ENCODE data around the gene MTTP. TPM values are rescaled to one million over a fixed set of nuclear protein-coding genes. Genes with fewer than 3 reads are reported as not detected.

Gene MTTP
- total RNA-seq, 1 donor from 2014 or later, result under 0.01 TPM

DNA sequence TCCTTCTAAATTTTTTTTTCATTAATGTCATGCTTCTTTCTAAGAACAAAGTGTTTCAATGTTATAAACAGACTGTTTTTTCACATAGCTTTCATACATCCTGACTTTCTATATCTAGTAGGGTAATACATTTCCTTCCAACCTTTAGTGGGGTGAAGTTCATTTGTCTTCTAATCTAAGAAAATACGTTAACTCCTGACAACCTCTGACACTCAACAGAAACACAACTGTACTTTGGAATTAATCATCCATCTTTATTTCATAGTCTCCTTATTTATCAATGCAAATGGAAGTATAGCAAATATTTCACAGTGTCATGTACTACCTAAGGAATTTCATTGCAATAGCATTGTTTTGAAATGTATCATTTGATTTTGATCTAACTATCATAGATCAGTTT lies 2.7 kb upstream of the MTTP start:
- FAIRE-seq (no peak), DNase-seq (ENCODE audit: low read depth) (no peak)
- H3K4me3 ChIP-seq (ENCODE audit: low read depth, low read length), result no peak overlapping the region
- TF ChIP-seq, protein P1, sequence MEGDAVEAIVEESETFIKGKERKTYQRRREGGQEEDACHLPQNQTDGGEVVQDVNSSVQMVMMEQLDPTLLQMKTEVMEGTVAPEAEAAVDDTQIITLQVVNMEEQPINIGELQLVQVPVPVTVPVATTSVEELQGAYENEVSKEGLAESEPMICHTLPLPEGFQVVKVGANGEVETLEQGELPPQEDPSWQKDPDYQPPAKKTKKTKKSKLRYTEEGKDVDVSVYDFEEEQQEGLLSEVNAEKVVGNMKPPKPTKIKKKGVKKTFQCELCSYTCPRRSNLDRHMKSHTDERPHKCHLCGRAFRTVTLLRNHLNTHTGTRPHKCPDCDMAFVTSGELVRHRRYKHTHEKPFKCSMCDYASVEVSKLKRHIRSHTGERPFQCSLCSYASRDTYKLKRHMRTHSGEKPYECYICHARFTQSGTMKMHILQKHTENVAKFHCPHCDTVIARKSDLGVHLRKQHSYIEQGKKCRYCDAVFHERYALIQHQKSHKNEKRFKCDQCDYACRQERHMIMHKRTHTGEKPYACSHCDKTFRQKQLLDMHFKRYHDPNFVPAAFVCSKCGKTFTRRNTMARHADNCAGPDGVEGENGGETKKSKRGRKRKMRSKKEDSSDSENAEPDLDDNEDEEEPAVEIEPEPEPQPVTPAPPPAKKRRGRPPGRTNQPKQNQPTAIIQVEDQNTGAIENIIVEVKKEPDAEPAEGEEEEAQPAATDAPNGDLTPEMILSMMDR (IDR thresholded peaks at IDR 0.05; ENCODE audit: insufficient read depth, low read length, severe bottlenecking), result no peak
- no peaks in the 10 kb centered on the region for H3K36me3 ChIP-seq (ENCODE audit: control insufficient read depth, insufficient read depth, low read length)
- H3K27me3 ChIP-seq (ENCODE audit: control insufficient read depth, insufficient read depth, low read length), result no peaks in the 10 kb centered on the region

DNA sequence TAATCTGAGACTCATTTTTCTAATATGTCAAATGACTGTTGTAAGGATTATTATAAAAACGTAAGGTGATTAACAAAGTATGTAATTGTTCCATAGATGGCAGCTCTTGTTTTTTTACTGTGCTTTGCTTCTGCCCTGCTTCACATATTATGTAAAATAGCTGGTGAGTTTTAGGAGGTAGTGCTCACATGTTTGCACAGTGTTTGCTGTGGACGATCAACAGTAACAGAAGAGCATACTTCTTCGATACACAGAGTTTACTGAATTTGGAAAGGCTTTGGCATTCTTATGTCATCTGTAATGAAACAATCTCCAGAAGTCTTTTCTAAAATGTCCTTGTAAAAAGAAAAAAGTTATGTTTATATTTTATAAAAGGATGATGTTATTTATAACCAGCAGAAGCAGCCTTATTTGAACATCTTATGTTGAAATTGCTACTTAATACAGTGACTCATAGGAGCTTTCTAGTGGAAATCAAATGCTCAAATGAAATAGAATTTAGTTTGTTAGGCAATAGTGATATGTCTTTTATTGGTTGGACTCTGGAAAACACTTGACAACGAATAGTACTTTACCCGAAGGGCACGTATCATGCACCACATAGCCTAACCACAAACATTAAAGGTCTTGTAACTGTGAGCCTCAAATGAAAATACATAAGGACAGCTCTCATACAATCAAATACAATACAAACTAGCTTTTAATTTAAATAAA lies 1.9 kb upstream of the MTTP start:
- no peaks in the 10 kb centered on the region for H3K27me3 ChIP-seq (ENCODE audit: control insufficient read depth, insufficient read depth, low read length)
- DNase-seq (ENCODE audit: low read depth) (peak; percentile 72), FAIRE-seq (no peak)
- H3K4me3 ChIP-seq (ENCODE audit: low read depth, low read length), result no peak overlapping the region
- TF ChIP-seq, protein P1 (IDR thresholded peaks at IDR 0.05; ENCODE audit: insufficient read depth, low read length, severe bottlenecking), result no peak
- no peaks in the 10 kb centered on the region for H3K36me3 ChIP-seq (ENCODE audit: control insufficient read depth, insufficient read depth, low read length)

DNA sequence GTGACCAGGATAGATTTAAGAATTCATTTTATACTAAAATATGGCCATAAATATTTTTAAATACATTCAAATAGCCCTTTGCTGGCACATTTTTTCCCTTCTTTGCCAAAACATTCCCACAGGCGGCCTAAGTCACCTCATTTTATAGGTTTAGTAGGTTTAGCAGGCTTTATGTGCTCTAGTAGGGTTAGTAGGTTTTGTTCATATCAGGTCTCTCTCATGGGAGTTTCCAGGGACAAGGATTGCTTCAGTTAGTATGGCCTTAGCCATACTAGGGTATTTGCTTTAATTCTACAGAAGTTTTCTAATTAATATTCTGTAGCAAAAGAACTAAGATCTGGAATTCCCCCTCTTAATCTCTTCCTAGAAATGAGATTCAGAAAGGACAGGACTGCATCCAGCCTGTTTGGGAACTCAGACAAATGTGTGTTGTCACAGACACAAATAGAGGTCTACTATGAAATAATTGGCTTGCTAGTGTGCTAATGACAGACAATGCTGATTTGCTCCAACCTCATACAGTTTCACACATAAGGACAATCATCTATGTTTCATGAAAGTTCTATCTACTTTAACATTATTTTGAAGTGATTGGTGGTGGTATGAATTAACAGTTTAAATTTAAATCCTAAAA lies 772 bp upstream of the MTTP start:
- FAIRE-seq, result no peak
- TF ChIP-seq, protein P1 (IDR thresholded peaks at IDR 0.05; ENCODE audit: insufficient read depth, low read length, severe bottlenecking), result no peak

DNA sequence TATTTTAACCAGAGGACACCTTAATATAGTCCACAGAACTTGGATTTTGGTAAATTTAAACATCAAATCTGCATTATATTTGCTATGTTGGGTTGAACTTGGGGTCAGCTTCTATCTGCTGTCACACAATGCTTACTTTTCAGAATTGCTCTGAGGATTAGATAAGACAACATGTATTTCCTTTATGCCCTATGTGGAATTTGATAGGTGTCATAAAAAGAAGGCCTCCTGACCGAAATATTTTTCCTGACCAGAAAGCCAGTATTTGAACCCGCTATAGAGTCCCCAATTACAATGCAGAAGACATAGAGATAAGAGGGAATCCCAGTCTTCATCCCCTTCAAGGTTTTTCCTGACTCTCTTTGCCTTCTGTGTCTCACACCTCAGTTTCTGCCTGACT lies 4.1 kb downstream of the MTTP start:
- TF ChIP-seq, protein P1 (IDR thresholded peaks at IDR 0.05; ENCODE audit: insufficient read depth, low read length, severe bottlenecking), result no peak
- no peak for DNase-seq (ENCODE audit: low read depth)
- FAIRE-seq, result no peak
- Histone ChIP-seq H3K4me3 (ENCODE audit: low read depth, low read length) (no peak overlapping the region), H3K27me3 (ENCODE audit: control insufficient read depth, insufficient read depth, low read length) (no peaks in the 10 kb centered on the region), H3K36me3 (ENCODE audit: control insufficient read depth, insufficient read depth, low read length) (no peaks in the 10 kb centered on the region)

More for the DNA sequence above, 772 bp upstream of the MTTP start:
- Histone ChIP-seq H3K36me3 (ENCODE audit: control insufficient read depth, insufficient read depth, low read length) (no peaks in the 10 kb centered on the region), H3K4me3 (ENCODE audit: low read depth, low read length) (no peak overlapping the region), H3K27me3 (ENCODE audit: control insufficient read depth, insufficient read depth, low read length) (no peaks in the 10 kb centered on the region)
- DNase-seq (ENCODE audit: low read depth), result no peak

DNA sequence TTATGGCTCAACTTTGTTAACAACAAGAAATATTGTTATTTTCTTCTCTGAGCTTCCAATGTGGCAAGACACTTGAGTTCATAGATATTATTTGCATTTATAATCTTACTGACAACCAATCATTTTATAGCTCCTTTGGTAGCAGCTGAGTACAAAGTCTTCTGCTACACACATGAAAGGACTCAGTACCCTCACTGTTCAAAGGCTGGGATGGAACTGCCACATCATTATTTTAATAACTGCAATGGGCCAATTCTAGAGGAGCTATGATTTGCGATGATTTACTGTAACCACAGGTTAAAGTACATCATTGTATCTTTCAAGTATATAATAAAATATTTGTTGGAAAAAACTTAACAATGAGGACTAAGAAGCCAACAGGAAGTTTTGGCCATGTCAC lies 10.9 kb downstream of the MTTP start:
- Histone ChIP-seq H3K4me3 (ENCODE audit: low read depth, low read length) (no peak overlapping the region), H3K27me3 (ENCODE audit: control insufficient read depth, insufficient read depth, low read length) (no peaks in the 10 kb centered on the region), H3K36me3 (ENCODE audit: control insufficient read depth, insufficient read depth, low read length) (no peaks in the 10 kb centered on the region)
- TF ChIP-seq, protein P1 (IDR thresholded peaks at IDR 0.05; ENCODE audit: insufficient read depth, low read length, severe bottlenecking), result no peak
- DNase-seq (ENCODE audit: low read depth) (no peak), FAIRE-seq (no peak)
